Skeletal muscle tissue (tissue), 4 donors: ENCODE measurements around the gene HOXA11. TPM values are rescaled to one million over a fixed set of nuclear protein-coding genes. Genes with fewer than 3 reads are reported as not detected.

Source experiments
- H3K27ac ChIP-seq: one replicate; pipeline ENCODE4 v1.7.0; 2013; ENCODE audit warnings: mild to moderate bottlenecking, low read depth, low read length, inconsistent platforms
- H3K27me3 ChIP-seq, 3 donors: one replicate each; pipeline ENCODE4 v1.7.0; 2013; ENCODE audit warnings: low read length in 3 of 3; ENCODE audit not compliant: control insufficient read depth in 3 of 3, insufficient read depth in 3 of 3
- H3K36me3 ChIP-seq, 3 donors: one replicate each; pipeline ENCODE4 v1.7.0; 2013; ENCODE audit warnings: low read length in 3 of 3; ENCODE audit not compliant: control insufficient read depth in 3 of 3, insufficient read depth in 3 of 3
- H3K4me1 ChIP-seq, 3 donors: one replicate each; pipeline ENCODE4 v1.7.0; 2013; ENCODE audit warnings: low read length in 3 of 3, mild to moderate bottlenecking in 3 of 3; ENCODE audit not compliant: control insufficient read depth in 3 of 3, insufficient read depth in 3 of 3
- H3K4me3 ChIP-seq, 3 donors: one replicate each; pipeline ENCODE4 v1.7.0; 2013; ENCODE audit warnings: low read length in 3 of 3
- H3K9ac ChIP-seq, 3 donors: one replicate each; pipeline ENCODE4 v1.7.0; 2013; ENCODE audit warnings: low read length in 3 of 3, mild to moderate bottlenecking in 3 of 3, moderate library complexity in 2 of 3, low read depth in 1 of 3
- H3K9me3 ChIP-seq, 3 donors: one replicate each; pipeline ENCODE4 v1.7.0; 2013; ENCODE audit warnings: low read length in 3 of 3; ENCODE audit not compliant: control insufficient read depth in 3 of 3
- total RNA-seq: library from RNA; depleted of rRNA; stranded (reverse); fragments of >200 nt; gene quantifications from one replicate; pipeline ENCODE4 v1.2.3, GENCODE V29; 2014
- donor health status: Osteomylitis.

The HOXA11 gene
- total RNA-seq, 1 donor from 2014 or later: 2.1 TPM

DNA sequence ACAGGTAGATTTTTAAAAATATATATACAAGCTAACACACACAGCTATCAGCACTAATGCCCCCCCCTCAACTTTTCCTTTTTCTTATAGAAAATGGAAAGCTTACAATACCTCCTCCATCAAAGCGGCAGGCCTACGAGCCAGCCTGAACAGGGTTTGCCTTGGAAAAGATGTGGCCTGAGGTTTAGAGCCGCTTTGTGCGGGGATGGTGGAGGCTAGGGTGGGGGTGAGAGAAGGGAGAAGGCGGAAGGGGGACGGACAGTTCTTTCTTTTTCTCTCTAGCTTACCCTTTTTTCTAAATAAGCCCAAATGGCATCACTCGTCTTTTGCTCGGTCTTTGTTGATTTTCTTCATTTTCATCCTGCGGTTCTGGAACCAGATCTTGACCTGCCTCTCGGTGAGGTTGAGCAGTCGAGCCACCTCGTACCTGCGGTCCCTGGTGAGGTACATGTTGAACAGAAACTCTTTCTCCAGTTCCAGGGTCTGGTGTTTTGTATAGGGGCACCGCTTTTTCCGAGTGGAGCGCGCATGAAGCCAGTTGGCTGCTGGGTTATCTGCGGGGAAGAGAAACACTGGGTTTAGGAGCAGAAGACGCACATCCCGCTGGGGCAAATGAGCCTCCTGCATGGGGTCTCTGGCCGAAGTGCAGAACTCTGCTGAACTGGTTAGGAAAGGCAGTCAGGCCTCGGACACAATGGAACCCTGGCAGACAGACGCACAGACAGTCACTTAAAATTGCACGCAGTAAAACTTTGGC is 21.6 kb downstream of the HOXA11 start:
- H3K9me3 ChIP-seq: no peaks in the 10 kb centered on the region
- peaks cover 33 to 55% (median 44%) of the 10 kb centered on the region in 3 donors for H3K4me1 ChIP-seq
- peak overlapping the region; percentile 90 to 93 (median 92) for H3K4me3 ChIP-seq
- H3K27me3 ChIP-seq: peaks cover 0 to 3% (median 3%) of the 10 kb centered on the region in 3 donors
- H3K36me3 ChIP-seq: peaks cover 0 to 6% (median 0%) of the 10 kb centered on the region in 3 donors
- peak overlapping the region; percentile 92 for H3K27ac ChIP-seq
- peak overlapping the region; percentile 67 to 97 (median 89) for H3K9ac ChIP-seq

DNA sequence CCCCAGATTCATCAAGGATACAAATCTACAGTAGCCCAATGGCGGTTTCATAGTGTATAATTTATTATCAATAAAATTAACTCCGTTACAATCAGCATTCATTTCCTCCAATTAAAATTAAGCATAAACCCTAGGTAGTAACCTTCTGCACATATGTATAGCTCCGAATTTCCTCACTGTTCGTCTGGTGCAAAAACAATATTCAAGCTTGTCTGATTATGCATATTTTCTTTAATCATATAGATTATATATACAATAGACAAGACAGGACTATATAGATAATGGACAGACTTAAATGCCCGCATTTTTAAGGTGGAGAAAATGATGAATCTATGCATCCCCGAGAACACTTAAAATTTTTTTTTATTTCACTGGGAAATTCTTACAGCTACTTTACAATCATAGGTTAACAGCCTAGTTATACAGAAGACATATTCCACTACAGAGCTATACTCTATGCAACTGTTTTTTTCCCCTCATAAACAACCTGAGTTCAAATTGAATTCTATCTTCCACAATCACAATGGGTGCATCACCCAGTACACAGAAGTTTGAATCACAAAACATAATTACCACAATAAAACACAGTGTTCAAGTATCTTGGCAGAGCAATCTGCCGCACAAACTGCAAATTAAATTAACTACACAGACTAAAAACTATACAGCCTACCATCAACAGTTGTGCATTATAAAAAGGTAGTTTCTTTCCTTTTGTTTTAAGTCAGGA is 22.3 kb downstream of the HOXA11 start:
- Histone ChIP-seq H3K4me3 (peak overlapping the region in 2 of 3 donors; percentile 42 to 90), H3K27ac (no peak overlapping the region), H3K36me3 (peaks cover 0 to 6% (median 0%) of the 10 kb centered on the region in 3 donors), H3K4me1 (peaks cover 25 to 48% (median 40%) of the 10 kb centered on the region in 3 donors), H3K9ac (peak overlapping the region in 1 of 3 donors; percentile 97), H3K9me3 (no peaks in the 10 kb centered on the region), H3K27me3 (no peaks in the 10 kb centered on the region)

DNA sequence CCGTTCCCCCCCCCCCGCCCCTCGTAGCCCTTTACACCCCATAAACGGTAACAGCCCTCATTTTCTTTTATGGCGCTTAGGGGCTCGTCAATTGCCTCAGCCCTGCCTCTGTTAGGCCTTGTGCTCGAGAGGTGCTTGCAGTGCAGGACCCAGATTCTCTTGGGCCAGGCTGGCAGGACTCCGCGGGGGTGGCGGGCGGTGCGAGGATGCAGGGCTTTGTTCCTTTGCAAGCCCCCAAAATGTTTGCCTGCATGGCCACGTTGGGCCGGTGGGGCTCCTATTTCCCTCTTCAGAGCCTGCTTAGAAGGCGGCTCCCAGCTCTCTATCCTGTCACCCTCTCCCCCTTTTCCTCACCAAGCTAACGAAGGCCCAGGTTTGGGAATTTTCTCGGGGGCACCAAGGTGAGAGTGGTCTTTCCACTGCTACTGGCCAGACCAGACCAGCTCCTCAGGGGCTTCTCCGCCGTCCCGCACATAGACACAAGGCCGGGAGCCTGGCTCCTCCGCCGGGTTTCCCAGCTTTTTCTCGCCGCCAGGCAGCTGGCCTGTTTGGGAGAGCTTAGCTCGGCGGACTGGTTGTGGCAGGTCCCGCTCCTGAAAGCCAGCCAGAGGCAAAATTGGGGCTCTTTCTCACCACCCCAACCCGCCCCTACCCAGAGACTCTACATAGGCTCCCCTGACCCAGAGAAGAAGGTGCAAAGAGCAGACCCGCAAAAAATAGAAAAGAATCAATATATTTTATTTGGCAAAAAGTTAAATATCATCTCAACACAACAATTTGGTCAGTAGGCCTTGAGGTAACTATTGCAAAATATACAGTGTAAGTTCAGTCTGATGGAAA is 23.1 kb downstream of the HOXA11 start:
- peaks cover 0 to 6% (median 0%) of the 10 kb centered on the region in 3 donors for H3K36me3 ChIP-seq
- peak overlapping the region in 1 of 3 donors; percentile 54 for H3K9ac ChIP-seq
- H3K9me3 ChIP-seq: no peaks in the 10 kb centered on the region
- no peak overlapping the region for H3K4me3 ChIP-seq
- H3K27ac ChIP-seq: no peak overlapping the region
- peaks cover 29 to 42% (median 40%) of the 10 kb centered on the region in 3 donors for H3K4me1 ChIP-seq
- H3K27me3 ChIP-seq: no peaks in the 10 kb centered on the region

DNA sequence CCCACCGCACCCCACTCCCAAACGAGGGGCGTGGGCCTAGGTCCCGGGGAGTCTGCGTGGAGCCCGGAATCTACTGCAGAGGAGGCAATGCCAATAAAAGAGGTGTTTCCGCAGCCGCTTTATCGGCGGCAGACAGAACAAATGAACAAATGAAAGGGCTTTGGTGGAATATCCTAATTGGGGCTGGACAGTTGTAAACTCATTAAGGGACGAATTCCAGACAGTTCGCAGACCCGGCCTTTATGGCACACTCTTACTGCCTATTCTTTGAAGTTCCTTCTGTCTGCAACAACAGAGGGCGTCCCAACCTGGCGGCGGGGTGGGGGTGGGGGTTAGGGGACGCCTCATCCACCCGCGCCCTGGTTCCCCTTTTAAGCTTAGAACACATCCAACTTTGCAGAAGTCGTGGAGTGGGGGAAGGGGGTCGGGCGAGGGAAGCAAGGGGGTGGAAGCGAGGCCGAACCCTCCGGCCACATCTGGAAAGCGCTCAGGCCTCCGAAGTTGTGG is 23.8 kb downstream of the HOXA11 start:
- no peaks in the 10 kb centered on the region for H3K27me3 ChIP-seq

DNA sequence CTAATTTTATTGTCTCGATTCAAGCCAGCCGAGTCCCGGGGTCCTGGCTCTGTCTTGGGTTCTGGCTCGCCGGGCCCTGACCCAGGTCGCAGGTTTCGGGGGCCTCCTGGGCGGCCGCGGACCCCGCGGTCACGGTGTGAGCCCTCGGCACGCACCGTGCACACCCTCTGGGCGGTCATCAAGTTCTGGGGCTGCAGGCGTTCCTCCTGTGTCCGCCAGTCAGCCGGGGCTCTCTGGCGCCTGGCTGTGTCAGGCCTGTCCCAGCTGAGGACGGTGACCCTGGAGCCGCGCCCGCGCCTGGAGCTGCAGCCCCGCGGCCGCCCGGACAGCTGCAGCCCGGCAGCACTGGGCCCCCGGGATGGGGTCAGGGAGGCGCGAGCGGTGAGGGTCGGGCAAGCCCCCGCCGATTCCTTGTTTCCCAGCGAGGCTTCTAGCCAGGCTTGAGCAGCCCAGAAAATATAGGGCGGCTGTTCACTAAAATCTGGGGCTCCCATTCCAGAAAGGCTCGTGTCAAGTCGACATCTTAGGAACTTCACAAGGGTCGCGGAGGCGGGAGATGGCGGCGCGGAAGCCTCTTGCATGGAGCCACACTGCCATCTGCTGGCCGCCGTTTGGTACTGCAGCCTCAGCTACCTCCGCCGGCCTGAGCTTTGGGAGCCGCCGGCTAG is 24.4 kb downstream of the HOXA11 start:
- H3K4me1 ChIP-seq: peaks cover 25 to 35% (median 33%) of the 10 kb centered on the region in 3 donors
- H3K27me3 ChIP-seq: no peaks in the 10 kb centered on the region

More for the DNA sequence above, 23.8 kb downstream of the HOXA11 start:
- no peaks in the 10 kb centered on the region for H3K9me3 ChIP-seq
- H3K4me3 ChIP-seq: peak overlapping the region; percentile 70 to 84 (median 81)
- H3K9ac ChIP-seq: peak overlapping the region; percentile 63 to 88 (median 74)
- peaks cover 0 to 6% (median 0%) of the 10 kb centered on the region in 3 donors for H3K36me3 ChIP-seq
- H3K27ac ChIP-seq: peak overlapping the region; percentile 79
- H3K4me1 ChIP-seq: peaks cover 24 to 38% (median 36%) of the 10 kb centered on the region in 3 donors

DNA sequence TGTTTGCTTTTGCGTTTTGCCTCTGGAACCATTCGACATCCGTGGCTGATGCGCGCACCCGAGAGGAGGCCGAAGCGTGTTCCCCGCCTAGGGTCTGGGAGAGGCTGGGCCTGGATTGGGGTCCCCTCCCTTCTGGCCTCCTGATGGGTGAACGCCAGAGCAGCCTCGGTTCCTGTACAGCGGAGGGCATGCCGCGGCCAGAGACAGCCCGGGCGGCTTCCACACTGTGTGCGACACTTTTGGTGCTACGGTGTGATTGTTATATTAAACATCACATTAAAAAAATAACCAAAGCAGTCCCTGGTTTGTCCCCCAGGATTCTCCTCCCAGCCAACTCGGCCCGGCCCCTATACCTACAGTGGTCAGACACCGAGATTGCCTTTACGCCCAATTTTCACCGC is 24.9 kb downstream of the HOXA11 start:
- H3K4me1 ChIP-seq: peaks cover 30 to 40% (median 38%) of the 10 kb centered on the region in 3 donors
- peak overlapping the region; percentile 79 for H3K27ac ChIP-seq
- H3K9ac ChIP-seq: peak overlapping the region; percentile 74 to 88 (median 76)
- H3K36me3 ChIP-seq: peaks cover 0 to 6% (median 0%) of the 10 kb centered on the region in 3 donors
- peak overlapping the region; percentile 70 to 84 (median 81) for H3K4me3 ChIP-seq
- no peaks in the 10 kb centered on the region for H3K27me3 ChIP-seq
- H3K9me3 ChIP-seq: no peaks in the 10 kb centered on the region

More for the DNA sequence above, 24.4 kb downstream of the HOXA11 start:
- Histone ChIP-seq H3K4me3 (peak overlapping the region; percentile 70 to 84 (median 81)), H3K9me3 (no peaks in the 10 kb centered on the region), H3K27ac (peak overlapping the region; percentile 79), H3K9ac (peak overlapping the region; percentile 74 to 88 (median 76)), H3K36me3 (peaks cover 0 to 6% (median 0%) of the 10 kb centered on the region in 3 donors)

DNA sequence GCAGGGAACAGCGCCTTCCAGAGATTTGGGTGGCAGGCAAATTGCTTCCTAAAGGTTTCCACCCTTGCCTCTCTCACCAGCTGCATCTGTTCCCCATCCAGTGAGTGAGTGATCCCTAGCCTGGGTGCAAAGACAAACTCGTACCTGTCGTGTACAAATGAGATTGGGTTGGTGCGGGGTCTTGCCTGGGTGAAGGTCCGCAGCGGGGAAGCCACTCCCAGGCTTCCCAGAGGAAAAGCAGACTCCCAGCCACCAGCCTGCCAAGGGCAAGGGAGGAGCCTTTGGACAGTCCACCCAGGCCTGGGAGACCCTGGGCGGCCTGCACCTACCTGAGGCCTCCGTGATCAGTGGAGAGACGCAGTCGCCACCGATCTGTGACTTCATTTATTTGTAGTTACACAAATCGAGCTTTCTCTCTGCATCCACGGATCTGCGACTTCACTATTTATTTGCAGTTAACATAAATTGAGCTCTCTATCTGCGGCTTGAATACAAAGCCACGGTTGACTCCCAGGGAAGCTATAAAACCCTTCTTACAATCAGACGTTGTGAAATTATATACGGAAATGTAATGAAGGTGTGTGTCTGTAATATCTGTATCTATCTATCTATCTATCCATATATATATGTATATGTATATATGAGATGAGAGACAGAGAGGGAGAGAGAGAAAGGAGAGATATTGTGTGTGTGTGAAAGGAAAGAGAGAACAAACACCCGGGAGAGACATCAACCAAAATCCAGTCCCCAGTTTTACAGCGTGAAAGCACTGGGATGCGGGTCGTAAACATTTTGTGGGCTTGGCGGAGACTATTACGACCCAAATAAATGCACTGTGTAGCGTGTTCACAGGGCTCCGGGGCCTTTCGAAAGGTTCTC is 25.5 kb downstream of the HOXA11 start:
- peak overlapping the region; percentile 79 for H3K27ac ChIP-seq
- H3K9ac ChIP-seq: peak overlapping the region in 1 of 3 donors; percentile 88
- peaks cover 28 to 40% (median 38%) of the 10 kb centered on the region in 3 donors for H3K4me1 ChIP-seq
- peaks cover 0 to 6% (median 0%) of the 10 kb centered on the region in 3 donors for H3K36me3 ChIP-seq
- H3K4me3 ChIP-seq: peak overlapping the region in 2 of 3 donors; percentile 81 to 84
- H3K9me3 ChIP-seq: no peaks in the 10 kb centered on the region
- no peaks in the 10 kb centered on the region for H3K27me3 ChIP-seq

DNA sequence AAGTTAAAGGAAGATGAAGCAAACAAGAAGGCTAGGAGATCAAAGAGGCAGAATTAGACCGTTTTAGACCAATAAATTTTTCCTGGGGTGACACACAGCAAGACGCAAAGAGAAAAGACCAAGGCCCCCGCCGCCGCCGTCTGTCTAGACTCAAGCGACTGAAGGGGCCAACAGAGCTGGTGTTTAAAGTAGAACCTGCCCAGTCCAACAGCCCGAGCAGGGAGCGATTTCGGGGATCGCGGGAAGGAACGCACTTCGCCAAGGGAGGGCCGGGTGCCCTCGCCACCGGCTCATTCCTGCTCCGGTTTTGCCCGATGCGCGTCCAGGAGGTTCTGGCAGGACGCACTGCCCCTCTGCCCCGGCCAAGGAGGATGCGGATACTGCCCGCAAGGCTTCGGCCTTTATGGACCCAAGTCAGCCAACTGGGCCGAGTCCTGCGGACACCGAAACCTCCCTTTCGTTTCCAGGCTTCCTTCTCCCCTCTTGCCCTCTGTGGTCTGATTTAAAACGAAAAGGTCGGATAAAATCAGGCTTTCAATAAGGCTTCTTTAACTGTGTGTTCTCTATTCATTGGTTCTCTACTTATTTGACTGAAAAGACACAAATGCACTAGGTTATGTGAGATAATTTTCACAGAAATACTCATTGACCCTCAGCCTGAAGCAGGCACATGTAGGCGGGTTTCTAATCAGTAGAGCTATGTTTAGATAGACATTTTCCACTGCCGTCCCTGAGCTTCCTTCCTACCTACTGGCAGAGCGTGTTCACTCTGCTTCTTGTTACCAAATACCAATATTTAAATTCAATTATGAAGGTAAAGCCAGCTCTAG is 26.4 kb downstream of the HOXA11 start:
- Histone ChIP-seq H3K27ac (no peak overlapping the region), H3K4me1 (peaks cover 22 to 32% (median 31%) of the 10 kb centered on the region in 3 donors), H3K4me3 (no peak overlapping the region), H3K36me3 (peaks cover 0 to 7% (median 0%) of the 10 kb centered on the region in 3 donors), H3K27me3 (no peaks in the 10 kb centered on the region), H3K9me3 (no peaks in the 10 kb centered on the region), H3K9ac (no peak overlapping the region)
